GM13977 (cell line): ENCODE results near the gene LDLRAD2.
A peak's percentile ranks its signal among the peaks of the same experiment; 100 is the strongest.

Experiments used
- DNase-seq: peaks from one replicate; pipeline ENCODE4 v3.0.0; 2012; ENCODE audit warnings: low spot score
- in situ Hi-C: fragments of 300-500 bp; cut with MboI; formaldehyde crosslinking; loops from one replicate; pipeline ENCODE4 v1.12.0; 2022; ENCODE audit warnings: low sequenced_read_pairs, low pct_unique_long_range_greater_than_20kb, mixed read lengths, inconsistent platforms; ENCODE audit not compliant: unreplicated experiment
- TF ChIP-seq, protein P1 (sequence below): IDR thresholded peaks from 2 replicates; pipeline ENCODE4 v1.5.1; 2012; ENCODE audit warnings: mild to moderate bottlenecking, control low read depth; ENCODE audit not compliant: insufficient read depth; ENCODE audit errors: extremely low read depth, missing control alignments

Gene LDLRAD2

DNA sequence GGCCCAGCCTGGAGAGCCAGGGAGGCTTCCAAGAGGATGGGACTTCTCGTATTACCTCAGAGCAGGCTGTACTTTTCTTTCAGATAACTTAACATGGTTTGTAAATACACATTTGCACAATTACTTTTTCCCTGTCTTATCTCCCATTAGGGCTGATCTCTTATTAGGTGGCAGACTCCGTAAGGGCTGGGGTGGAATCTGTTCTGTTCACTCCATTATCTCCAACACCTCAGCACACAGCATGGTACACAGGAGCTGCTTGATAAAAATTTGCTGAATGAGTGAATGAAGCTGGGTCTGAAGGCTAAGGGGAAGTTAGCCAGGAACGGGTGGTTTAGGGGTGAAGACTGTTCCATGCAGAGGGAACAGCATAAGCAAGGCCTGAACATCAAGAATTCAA lies 48.9 kb downstream of the LDLRAD2 start:
- in situ Hi-C loops = no loop called here
- TF ChIP-seq, protein P1, sequence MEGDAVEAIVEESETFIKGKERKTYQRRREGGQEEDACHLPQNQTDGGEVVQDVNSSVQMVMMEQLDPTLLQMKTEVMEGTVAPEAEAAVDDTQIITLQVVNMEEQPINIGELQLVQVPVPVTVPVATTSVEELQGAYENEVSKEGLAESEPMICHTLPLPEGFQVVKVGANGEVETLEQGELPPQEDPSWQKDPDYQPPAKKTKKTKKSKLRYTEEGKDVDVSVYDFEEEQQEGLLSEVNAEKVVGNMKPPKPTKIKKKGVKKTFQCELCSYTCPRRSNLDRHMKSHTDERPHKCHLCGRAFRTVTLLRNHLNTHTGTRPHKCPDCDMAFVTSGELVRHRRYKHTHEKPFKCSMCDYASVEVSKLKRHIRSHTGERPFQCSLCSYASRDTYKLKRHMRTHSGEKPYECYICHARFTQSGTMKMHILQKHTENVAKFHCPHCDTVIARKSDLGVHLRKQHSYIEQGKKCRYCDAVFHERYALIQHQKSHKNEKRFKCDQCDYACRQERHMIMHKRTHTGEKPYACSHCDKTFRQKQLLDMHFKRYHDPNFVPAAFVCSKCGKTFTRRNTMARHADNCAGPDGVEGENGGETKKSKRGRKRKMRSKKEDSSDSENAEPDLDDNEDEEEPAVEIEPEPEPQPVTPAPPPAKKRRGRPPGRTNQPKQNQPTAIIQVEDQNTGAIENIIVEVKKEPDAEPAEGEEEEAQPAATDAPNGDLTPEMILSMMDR = no peak
- no peak for DNase-seq

DNA sequence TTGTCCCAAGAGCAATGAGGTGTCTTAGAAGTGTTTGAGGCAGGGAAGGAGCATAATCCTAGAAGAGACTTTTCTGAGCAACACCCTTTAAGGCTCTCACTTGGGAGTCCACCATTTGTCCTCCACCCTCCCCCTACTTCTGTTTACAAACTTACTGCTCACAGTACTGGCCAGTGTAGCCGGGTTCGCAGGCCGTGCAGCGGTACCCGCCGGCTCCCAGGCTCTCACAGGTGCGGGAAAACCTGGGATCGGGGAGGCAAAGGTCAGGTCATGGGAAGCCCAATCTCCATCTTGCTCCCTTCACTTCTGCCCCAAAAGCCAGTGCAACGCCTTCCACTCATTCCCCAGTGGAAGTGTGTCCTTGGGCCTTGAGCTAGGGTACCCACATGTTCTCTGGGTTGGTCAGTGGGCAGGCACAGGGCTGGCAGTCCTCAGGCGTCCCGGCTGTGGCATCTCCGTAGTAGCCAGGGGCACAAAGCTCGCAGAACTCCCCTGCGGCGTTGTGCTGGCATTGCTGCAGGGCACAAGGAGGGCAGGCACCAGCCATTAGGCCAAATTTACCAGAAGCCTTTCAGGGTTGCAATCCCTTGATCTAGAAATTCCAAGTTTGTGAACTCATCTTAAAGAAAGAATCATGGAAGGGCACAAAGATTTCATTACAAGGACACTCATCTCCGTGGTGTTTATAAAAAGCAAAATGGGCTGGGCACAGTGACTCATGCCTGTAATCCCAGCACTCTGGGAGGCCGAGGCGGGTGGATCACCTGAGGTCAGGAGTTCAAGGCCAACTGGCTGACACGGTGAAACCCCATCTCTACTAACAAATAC lies 49.8 kb downstream of the LDLRAD2 start:
- in situ Hi-C loops = no loop called here
- DNase-seq = no peak
- TF ChIP-seq, protein P1 = no peak

DNA sequence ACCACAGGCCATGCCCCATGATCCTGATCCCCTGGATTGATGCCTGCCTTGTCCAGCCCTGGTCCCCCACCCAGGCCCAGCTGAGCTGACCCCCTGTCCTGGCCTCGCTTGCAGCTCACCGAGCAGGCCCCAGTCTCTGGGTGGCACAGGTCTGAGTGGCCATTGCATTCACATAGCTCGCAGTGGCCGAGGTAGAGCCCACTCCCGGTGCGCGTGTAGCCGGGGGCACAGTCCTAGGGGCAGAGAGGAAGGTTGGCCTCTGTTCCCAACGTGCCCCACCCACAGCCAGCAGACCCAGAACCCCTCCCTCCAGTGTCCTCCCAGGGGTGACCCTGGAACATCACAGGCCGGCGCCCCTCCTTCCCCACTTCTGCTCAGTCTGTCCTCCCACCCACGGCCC lies 51.9 kb downstream of the LDLRAD2 start:
- TF ChIP-seq, protein P1 = no peak
- no peak for DNase-seq

DNA sequence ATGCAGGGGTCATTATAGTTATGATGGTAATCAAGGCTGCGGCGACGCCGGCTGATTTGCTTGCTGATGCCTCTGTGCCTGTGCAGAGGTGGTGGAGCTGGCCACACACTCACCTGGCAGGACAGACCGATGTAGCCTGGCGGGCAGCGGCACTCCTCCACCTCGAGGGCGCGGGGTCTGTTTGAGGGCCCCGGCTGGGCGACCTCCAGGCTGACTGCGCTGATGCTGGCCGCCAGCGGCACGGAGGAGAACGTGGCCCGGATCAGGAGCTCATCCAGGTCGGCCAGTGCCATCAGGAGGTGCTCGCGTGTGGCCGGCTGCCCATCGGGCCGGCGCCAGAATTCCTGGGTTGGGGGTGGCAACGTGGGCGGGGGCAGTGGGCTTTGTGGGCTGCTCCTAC lies 52.7 kb downstream of the LDLRAD2 start:
- in situ Hi-C loops = no loop called here
- DNase-seq = no peak
- TF ChIP-seq, protein P1 = no peak

More for the DNA sequence above, 51.9 kb downstream of the LDLRAD2 start:
- in situ Hi-C loops = no loop called here

DNA sequence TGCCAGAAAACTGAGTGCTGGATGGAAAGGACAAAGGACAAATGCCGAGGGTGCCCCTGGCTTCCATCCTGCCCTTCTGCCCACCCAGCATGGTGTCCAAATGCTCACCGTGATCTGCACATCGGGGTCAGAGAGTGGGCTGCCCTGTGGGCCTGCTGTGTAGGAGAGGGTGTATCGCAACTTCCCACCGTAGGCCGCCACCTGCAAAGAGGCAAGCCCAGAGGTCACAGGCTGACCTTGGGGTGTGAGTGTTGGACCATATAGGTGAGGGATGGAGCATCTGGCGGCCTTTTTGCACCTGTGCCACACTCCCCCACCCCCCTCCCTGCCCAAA lies 53.5 kb downstream of the LDLRAD2 start:
- DNase-seq = no peak
- TF ChIP-seq, protein P1 = no peak
- in situ Hi-C loops = no loop called here

DNA sequence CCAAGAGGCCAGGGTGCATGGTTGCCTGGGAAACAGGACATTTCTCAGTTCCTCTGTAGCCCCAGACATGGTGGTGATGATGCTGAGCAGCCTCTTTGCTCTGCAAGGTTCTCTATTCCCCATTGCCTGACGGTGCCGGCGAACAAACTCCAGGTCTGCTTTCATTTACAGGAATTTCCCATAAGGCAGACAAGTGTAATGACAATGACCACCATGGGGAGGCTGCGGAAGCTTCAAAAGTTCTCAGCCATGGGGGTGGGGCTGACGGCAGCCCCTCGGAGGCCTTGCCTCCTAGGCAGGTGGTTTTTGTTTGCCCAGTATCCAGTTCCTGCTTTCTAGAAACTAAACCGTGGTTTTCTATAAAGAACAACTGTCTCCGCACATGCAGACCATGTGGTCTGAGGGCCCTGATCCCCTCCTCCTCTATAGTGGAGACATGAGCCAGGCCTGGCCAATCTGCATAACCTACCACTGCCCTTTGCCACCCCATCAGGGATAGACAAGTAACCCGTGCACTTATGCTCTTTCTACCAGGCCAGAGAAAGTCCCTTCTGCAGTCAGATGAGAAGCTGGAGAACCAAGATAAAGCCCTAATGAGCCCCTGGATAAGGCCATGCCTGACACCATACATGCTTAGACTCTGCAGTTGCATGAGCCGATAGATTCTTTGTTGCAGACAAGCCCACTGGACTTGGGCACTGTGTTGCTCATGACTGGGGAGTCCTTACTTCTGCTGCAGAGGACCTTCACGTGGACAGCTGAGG lies 54.1 kb downstream of the LDLRAD2 start:
- peak; percentile 88 for DNase-seq
- TF ChIP-seq, protein P1 = no peak
- in situ Hi-C loops = no loop called here
